ENCODE results near the gene XK.

DNA sequence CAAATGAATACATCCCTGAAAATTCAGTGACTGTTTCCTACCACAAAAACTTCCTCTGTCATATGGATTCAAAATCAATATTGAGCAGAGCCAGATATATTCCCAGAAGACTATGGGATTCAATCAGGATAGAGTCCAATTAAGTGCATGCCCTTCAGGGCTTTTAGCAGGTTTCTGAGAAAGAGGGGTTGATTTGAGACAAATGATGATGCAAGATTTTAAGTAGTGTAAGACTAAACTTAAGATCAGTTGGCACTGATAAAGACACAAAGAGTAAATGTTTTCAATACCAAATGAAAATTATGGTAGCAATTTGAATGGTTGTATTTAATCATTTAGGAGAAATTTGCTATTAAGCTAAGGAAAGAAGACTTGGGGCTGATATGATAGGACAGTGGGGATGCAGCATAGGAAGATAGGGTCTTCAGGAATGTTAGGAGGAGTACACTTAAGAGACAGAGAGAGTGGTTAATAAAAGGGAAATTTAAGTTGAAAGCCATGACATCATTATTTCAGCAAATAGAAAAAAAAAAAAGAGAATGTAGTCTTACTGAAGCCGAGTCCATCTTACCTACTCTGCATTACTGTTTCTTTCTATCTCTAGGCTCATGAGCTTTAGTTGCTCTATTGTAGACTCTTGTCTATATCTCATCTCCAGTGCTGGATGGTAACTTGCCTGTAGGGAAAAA is 32.0 kb upstream of the XK start:
- TF ChIP-seq, protein P1, sequence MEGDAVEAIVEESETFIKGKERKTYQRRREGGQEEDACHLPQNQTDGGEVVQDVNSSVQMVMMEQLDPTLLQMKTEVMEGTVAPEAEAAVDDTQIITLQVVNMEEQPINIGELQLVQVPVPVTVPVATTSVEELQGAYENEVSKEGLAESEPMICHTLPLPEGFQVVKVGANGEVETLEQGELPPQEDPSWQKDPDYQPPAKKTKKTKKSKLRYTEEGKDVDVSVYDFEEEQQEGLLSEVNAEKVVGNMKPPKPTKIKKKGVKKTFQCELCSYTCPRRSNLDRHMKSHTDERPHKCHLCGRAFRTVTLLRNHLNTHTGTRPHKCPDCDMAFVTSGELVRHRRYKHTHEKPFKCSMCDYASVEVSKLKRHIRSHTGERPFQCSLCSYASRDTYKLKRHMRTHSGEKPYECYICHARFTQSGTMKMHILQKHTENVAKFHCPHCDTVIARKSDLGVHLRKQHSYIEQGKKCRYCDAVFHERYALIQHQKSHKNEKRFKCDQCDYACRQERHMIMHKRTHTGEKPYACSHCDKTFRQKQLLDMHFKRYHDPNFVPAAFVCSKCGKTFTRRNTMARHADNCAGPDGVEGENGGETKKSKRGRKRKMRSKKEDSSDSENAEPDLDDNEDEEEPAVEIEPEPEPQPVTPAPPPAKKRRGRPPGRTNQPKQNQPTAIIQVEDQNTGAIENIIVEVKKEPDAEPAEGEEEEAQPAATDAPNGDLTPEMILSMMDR (IDR thresholded peaks at IDR 0.05) = no peak
- TF ChIP-seq ZFX (IDR thresholded peaks at IDR 0.05; ENCODE audit: borderline replicate concordance) = no peak
